Measurements from ENCODE around the gene KHNYN. TPM values are rescaled to one million over a fixed set of nuclear protein-coding genes. Genes with fewer than 3 reads are reported as not detected.

Gene KHNYN
- total RNA-seq, 1 donor from 2014 or later = 128 TPM

DNA sequence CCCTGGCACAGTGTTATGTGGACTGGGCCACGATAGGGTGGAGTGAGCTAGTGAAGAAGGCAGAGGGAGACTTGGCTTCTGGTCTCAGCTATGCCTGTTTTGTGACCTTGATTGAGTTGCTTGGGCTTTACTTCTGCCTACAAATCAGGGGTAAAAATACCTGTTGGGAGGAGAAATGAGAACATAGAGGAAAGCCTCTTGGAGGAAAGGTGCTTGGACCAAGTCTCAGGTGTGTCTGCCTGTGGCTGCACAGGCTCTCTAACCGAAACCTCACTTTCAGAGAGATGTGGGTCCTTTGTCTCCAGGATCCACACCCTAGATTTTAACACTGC, 7.9 kb downstream of the KHNYN start:
- FAIRE-seq = no peak
- H3K27me3 ChIP-seq (ENCODE audit: control insufficient read depth, insufficient read depth, low read length) = no peaks in the 10 kb centered on the region
- TF ChIP-seq, protein P1, sequence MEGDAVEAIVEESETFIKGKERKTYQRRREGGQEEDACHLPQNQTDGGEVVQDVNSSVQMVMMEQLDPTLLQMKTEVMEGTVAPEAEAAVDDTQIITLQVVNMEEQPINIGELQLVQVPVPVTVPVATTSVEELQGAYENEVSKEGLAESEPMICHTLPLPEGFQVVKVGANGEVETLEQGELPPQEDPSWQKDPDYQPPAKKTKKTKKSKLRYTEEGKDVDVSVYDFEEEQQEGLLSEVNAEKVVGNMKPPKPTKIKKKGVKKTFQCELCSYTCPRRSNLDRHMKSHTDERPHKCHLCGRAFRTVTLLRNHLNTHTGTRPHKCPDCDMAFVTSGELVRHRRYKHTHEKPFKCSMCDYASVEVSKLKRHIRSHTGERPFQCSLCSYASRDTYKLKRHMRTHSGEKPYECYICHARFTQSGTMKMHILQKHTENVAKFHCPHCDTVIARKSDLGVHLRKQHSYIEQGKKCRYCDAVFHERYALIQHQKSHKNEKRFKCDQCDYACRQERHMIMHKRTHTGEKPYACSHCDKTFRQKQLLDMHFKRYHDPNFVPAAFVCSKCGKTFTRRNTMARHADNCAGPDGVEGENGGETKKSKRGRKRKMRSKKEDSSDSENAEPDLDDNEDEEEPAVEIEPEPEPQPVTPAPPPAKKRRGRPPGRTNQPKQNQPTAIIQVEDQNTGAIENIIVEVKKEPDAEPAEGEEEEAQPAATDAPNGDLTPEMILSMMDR (IDR thresholded peaks at IDR 0.05; ENCODE audit: insufficient read depth, low read length, severe bottlenecking) = no peak
- no peak overlapping the region for H3K4me3 ChIP-seq (ENCODE audit: low read depth, low read length)
- peaks cover 44% of the 10 kb centered on the region for H3K36me3 ChIP-seq (ENCODE audit: control insufficient read depth, insufficient read depth, low read length)
- no peak for DNase-seq (ENCODE audit: low read depth)

DNA sequence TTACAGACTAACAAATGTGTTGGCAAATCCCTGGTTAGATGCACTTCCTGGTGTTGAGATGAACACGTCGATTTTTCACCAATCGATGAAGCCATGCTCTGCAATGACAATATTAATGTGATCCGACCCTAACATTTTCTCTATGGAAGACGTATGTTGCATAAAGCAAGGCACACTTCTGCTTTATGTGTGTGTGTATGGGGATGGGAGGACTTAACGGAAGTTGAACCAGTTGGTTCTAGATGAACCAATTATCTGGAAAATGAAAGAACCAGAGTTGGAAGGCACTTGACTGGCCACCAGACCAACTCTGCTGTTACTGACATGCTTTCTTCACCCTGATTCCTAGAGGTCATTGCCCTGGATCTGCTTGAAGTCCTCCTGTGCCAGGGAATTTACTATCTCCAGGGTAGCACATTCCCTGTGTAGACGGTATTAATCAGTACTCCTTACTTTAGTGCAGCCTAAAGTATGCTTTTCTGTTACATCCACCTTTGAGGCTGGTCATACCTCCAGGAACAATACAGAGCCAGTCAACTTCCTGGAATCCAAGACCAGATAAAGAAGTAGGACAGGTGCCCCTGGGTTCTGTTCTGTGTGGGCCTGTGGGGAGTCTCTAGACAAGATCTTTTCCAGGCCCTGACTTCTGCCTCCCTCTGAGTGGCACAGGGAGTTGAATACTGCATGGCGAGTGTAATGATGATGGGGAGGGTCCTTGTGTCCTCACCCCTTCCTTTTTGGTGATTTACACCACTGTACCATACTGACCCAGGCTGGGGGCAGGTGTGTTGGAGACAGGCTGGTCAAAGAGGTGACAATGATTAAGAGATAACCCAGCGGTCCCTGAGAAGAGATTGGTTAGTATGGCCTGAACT, 8.7 kb downstream of the KHNYN start:
- DNase-seq (ENCODE audit: low read depth) (no peak), FAIRE-seq (no peak)
- no peak overlapping the region for H3K4me3 ChIP-seq (ENCODE audit: low read depth, low read length)
- H3K36me3 ChIP-seq (ENCODE audit: control insufficient read depth, insufficient read depth, low read length) = peaks cover 41% of the 10 kb centered on the region
- TF ChIP-seq, protein P1 (IDR thresholded peaks at IDR 0.05; ENCODE audit: insufficient read depth, low read length, severe bottlenecking) = no peak
- H3K27me3 ChIP-seq (ENCODE audit: control insufficient read depth, insufficient read depth, low read length) = no peaks in the 10 kb centered on the region

DNA sequence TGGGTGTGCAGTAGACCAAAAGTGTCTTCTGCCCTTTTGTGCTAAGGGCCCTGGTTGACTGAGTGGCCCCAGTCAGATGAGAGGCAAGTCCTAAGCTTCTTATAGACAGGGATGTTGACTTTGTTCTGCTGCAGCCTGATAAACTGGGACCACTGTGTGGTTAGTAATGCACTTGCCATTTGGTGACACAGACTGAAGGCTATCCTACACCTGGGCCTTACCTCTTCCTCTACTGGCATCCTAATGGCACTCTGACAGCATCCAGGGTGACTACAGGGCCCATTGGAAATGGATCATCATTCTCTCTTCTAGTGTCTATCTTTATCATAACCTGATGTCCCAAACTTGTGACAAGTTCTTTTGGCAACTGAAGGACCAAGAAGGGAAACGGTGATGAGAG, 9.5 kb downstream of the KHNYN start:
- FAIRE-seq (no peak), DNase-seq (ENCODE audit: low read depth) (no peak)
- TF ChIP-seq, protein P1 (IDR thresholded peaks at IDR 0.05; ENCODE audit: insufficient read depth, low read length, severe bottlenecking) = no peak
- Histone ChIP-seq H3K4me3 (ENCODE audit: low read depth, low read length) (no peak overlapping the region), H3K27me3 (ENCODE audit: control insufficient read depth, insufficient read depth, low read length) (no peaks in the 10 kb centered on the region), H3K36me3 (ENCODE audit: control insufficient read depth, insufficient read depth, low read length) (peaks cover 39% of the 10 kb centered on the region)

DNA sequence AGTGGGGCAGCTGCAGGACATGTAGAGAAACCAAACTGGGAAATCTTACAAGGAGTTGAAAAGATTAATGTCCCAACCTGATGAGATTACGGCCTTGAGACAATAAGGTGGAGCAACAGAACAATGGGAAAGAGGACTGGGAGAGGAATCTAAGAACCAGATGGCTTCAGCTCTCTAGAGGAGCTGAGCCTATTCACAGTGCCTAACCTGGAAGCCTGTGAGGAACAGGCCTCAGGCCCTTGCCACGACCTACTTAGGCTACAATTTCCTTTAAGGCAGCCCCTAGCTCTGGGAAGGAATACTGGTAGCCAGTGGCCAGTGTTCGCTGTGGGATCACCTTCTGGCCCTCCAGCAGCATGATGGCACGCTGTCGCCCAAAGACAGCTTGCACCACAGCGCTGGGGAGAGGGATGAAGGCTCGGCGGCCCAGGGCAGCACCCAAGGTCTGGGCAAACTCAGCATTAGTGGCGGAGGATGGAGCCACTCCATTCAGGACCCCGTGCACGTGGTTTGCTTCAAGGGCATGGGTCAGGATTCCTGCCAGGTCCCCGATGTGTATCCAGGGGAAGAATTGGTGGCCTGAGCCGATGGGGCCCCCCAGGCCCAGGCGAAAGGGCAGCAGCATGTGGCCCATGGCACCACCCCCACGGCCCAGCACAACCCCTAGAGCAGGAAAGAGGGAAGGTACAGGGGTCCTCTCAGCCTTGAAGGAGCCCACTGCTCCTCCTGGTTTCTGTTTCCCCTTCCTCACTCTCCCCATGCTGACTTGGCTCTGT, 10.3 kb downstream of the KHNYN start:
- no peak overlapping the region for H3K4me3 ChIP-seq (ENCODE audit: low read depth, low read length)
- peaks cover 39% of the 10 kb centered on the region for H3K36me3 ChIP-seq (ENCODE audit: control insufficient read depth, insufficient read depth, low read length)
- DNase-seq (ENCODE audit: low read depth) (no peak), FAIRE-seq (no peak)
- no peaks in the 10 kb centered on the region for H3K27me3 ChIP-seq (ENCODE audit: control insufficient read depth, insufficient read depth, low read length)
- TF ChIP-seq, protein P1 (IDR thresholded peaks at IDR 0.05; ENCODE audit: insufficient read depth, low read length, severe bottlenecking) = no peak

DNA sequence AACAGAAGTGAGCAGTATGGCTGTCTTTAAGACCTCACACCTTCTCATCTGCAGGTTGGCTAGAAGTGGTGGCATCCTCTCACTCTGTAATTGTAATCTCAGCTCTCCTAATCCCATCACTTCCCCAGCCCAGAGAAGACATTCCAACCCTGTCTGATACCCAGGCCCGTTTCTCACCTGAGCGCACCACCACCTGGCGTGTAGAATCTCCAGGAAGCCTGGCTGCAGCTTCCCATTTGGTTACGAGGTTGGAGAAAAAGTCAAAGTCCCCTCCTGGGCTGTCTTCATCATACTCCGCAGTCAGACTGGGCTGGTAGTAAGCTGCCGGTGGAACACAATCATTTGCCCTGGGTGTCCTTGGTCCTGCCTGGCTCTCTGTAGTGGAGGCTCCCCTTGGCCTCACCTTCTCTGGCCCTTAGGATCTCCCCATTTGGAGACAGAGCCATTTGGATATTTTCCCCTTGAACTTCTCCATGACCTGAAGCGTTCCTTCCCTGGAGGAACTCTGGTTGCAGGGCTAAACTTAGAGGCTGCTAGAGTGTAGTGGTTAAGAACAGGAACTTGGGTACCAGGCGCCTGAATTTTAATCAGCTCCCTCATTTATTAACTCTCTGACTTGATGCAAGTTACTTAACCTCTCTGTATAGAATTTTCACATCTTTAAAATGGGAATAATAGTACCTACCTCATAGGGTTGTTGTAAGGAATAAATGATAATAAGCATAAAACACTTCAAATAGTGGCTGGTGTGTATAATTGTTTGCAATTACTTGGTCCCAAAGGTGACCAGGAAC, 11.0 kb downstream of the KHNYN start:
- peaks cover 37% of the 10 kb centered on the region for H3K36me3 ChIP-seq (ENCODE audit: control insufficient read depth, insufficient read depth, low read length)

More for the DNA sequence above, 11.0 kb downstream of the KHNYN start:
- H3K27me3 ChIP-seq (ENCODE audit: control insufficient read depth, insufficient read depth, low read length) = no peaks in the 10 kb centered on the region
- FAIRE-seq (no peak), DNase-seq (ENCODE audit: low read depth) (no peak)
- TF ChIP-seq, protein P1 (IDR thresholded peaks at IDR 0.05; ENCODE audit: insufficient read depth, low read length, severe bottlenecking) = no peak
- no peak overlapping the region for H3K4me3 ChIP-seq (ENCODE audit: low read depth, low read length)
